ENCODE results near the gene PNMA5.
A peak's percentile ranks its signal among the peaks of the same experiment; 100 is the strongest.
"Not testable (repeated sequence)": the region's sequence is repeated elsewhere in the genome, so short reads cannot be mapped to it uniquely, and the experiment has no call there.

Gene PNMA5

DNA sequence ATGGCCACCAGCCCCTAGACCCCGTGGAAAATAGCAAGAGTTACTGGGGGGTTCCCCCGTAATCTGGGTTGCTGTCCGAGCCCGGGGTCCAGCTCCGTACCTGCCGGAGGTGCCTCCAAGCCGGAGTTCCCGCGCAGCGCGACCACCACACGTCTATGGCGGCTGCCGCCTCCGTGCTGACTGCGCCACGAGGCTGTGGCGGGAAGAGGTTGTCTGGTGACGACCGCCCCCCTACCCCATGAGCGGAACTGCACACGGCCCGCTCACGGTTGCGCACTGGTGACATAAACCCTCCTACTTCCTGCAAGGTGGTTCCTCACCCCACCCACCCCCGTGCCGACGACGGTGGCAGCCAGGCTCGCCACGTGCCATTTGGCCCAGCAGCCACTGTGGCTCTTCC lies at the start of gene PNMA5:
Gene PNMA5, minus strand, starts transcription at position 184 of the 400 bp plus-strand sequence. CDS start 2,518 bp downstream, outside the sequence.
- DNase-seq (ENCODE audit: low read depth in 2 of 2): no peak

DNA sequence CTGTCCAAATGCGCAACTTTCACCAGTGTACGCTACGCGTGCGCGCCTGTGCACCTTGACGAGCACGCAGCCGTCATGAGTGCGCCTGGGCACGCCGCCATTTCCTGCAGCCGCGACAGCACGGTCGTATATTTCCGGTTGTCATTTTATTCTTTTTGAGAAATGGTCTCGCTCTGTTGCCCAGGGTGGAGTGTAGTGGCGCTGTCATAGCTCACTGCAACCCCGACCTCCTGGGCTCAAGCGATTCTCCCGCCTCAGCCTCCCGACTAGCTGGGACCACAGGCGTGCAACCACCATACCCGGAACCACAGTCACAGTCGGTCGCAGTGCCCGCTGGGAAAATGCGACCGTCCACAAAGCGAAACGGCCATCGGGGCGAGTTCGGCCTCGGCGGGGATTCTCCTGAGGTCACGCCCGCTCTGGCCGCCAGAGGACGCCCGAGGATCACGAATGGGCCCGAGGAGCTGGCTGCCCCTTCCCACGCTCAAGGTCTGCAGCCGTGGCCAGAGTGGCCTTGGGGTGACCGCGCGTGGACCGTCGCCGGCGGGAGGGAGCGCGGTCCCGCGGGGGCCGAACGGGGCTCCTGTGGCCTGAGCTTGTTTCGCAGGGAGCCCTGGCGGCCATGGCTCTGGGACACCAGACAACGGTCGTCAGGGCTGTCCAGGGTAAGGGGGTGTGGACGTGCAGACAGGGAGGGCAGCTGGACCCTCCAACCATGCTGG lies 38.6 kb upstream of the PNMA5 start:
- DNase-seq (ENCODE audit: low read depth in 2 of 2): peak; percentile 10 to 33

GRCh38 chrX:153030801-153031200 lies 36.9 kb upstream of the PNMA5 start:
- no peak for DNase-seq (ENCODE audit: low read depth in 2 of 2)

DNA sequence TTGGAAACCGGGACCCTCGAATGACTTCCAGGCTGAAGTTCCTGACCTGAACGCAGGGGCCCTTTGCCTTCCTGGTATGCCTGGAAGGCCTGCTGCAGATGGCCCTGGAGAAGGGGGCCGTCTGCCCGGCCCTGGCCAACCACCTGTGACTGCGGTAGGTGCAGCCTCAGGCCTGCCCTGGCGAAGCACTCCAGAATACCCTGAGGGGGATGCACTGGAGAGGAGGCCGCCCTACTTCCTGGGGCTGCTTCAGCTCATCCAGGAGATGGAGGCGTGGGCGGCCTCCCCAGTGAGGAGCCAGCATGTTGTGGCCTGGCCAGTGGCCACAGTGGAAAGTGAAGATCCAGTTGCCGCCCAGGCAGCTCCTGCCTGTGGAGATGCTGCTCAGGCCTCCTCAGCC lies 36.0 kb upstream of the PNMA5 start:
- DNase-seq (ENCODE audit: low read depth in 2 of 2): no peak

GRCh38 chrX:153029162-153029561 lies 35.2 kb upstream of the PNMA5 start:
- no peak for DNase-seq (ENCODE audit: low read depth in 2 of 2)

DNA sequence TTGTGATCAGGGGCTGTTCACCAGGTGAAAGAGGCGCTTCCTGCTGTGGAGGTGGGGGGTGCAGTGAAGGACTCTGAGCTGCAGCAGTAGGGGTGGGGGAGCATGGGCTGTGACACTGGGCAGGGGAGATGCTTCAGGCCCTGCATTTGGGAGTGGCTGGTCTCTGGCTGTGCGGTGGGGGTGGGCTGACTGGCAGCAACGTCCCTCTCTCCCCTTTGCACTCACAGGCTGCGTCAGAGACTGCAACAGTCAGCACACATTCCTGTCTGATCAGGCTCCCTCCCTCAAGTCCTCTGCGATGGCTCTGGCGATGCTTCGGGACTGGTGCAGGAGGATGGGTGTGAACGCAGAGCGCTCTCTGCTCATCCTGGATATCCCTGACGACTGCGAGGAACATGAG lies 34.6 kb upstream of the PNMA5 start:
- not testable (repeated sequence) for DNase-seq (ENCODE audit: low read depth in 2 of 2)

DNA sequence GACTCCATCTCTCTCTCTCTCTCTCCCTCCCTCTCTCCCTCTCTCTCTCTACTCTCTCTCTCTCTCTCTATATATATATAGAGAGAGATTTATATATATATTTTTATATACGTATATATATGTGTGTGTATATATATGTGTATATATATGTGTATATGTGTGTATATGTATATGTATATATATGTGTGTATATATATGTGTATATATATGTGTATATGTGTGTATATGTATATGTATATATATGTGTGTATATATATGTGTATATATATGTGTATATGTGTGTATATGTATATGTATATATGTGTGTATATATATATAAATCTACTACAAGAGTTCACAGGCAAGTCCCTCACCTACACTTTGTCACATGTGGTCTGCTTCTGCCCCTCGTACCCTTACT lies 32.6 kb upstream of the PNMA5 start:
- DNase-seq (ENCODE audit: low read depth in 2 of 2): not testable (repeated sequence)

DNA sequence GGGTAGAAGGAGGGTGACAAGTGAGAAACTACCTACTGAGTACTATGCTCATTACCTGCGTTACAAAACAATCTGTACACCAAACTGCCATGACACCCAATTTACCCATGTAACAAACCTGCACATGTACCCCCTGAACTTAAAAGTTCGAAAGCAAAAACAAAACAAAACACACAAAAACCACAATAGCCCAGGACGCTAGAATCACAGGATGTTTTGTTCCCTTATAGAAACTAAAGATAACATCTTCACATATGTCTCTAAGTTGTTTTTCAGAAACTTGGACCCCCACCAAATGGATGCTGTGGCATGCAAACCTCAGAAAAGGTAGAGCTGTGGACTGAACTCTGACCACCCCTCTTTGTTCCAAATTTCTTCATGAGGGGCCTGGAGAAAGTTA lies 25.2 kb upstream of the PNMA5 start:
- no peak for DNase-seq (ENCODE audit: low read depth in 2 of 2)

DNA sequence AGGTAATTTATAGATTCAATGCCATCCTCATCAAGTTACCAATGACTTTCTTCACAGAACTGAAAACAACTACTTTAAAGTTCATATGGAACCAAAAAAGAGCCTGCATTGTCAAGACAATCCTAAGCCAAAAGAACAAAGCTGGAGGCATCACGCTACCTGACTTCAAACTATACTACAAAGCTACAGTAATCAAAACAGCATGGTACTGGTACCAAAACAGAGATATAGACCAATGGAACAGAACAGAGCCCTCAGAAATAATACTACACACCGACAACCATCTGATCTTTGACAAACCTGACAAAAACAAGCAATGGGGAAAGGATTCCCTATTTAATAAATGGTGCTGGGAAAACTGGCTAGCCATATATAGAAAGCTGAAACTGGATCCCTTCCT lies 23.3 kb upstream of the PNMA5 start:
- not testable (repeated sequence) for DNase-seq (ENCODE audit: low read depth in 2 of 2)

DNA sequence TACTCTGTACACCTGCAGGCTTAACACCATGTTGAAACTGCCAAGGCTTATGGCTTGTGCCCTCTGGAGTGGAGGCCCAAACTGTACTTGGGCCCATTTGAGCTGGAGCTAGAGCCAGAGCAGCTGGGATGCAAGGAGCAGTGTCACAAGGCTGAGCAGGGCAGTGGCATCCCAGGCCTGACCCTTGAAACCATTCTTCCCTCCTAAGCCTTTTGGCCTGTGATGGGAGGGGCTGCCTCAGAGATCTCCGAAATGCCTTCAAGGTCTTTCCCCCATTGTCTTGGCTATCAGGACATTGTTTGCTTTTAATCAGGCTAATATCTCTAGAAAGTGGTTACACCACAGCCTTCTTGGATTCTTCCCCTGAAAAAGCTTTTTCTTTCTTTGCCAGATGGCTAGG lies 10.9 kb upstream of the PNMA5 start:
- no peak for DNase-seq (ENCODE audit: low read depth in 2 of 2)

DNA sequence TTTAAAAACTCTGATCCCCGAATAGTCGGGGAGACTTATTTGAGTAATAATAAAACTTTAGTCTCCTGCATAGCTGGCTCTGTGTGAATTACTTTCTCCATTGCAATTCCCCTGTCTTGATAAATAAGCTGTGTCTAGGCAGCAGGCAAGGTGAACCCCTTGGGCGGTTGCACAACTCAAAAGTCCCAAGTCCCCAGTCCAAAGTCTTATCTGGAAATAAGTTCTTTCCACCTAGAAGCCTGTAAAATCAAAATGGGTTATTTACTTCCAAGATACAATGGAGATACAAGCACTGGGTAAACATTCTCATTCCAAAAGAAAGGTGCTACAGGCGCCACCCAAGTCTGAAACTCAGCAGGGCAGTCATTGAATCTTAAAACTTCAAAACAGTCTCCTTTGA lies 10.1 kb upstream of the PNMA5 start:
- no peak for DNase-seq (ENCODE audit: low read depth in 2 of 2)

DNA sequence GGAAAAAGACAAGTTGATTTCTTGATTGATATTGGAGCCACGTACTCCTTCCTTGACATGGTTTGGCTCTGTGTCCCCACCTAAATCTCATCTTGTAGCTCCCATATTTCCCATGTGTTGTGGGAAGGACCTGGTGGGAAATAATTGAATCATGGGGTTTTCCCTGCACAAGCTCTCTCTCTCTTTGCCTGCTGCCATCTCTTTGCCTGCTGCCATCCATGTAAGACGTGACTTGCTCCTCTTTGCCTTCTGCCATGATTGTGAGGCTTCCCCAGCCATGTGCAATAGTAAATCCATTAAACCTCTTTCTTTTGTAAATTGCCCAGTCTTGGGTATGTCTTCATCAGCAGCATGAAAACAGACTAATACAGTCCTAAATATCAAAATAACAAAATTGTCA lies 8.3 kb upstream of the PNMA5 start:
- not testable (repeated sequence) for DNase-seq (ENCODE audit: low read depth in 2 of 2)

DNA sequence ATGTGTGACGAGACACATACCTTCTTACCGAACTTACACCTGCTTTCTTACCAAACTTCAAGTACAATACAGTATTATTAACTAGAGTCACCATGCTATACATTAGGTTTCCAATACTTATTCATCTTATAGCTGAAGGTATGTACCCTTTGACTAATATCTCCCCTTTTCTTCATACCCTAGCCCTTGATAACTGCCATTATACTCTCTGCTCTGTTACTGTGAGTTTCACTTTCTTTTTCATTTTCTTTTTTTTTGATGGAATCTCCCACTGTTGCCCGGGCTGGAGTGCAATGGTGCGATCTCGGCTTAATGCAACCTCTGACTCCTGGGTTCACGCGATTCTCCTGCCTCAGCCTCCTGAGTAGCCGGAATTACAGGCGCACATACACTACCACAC lies 3.4 kb upstream of the PNMA5 start:
- no peak for DNase-seq (ENCODE audit: low read depth in 2 of 2)

DNA sequence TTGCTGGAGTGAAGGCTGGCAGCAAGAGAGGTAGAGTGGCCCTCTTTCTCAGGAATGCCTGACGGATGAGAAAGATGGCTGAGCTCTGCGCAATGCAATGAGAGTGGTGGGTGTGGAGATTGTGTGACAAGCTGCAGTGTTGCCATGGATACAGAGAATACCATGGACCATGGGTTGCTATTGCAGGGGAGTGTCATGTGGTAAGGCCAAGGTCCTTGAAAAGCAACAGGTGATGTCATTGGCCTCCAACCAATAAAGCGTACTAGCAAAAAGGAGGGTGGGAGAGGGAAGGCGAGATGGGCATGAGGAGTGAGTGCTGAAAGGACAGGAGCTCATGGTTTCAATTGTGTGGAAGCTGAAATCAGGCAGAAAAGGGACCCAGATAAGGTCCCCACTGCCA lies 1.8 kb downstream of the PNMA5 start:
- DNase-seq (ENCODE audit: low read depth in 2 of 2): no peak

- no peak for DNase-seq (ENCODE audit: low read depth in 2 of 2)
These were observed 2.8 kb downstream of the PNMA5 start for GRCh38 chrX:152991123-152991522.

DNA sequence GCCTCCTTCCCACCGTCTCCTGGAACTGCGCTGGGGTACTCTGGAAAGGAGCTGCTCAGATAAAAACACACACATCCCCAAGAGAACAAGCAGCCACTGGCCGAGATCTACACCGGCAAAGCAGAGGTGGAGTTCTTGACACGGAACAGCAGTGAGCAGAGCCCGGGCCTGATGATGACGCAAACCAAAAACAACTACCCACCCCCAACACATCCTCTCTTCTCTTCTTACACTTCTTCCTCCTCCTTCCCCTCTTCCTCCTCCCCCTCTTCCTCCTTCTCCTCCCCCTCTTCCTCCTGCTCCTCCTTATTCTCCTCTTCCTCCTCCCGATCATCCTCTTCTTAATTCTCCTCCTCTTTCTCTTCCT lies 4.6 kb downstream of the PNMA5 start:
- DNase-seq (ENCODE audit: low read depth in 2 of 2): no peak

- DNase-seq (ENCODE audit: low read depth in 2 of 2): no peak
These were observed 5.2 kb downstream of the PNMA5 start for GRCh38 chrX:152988536-152989291.

DNA sequence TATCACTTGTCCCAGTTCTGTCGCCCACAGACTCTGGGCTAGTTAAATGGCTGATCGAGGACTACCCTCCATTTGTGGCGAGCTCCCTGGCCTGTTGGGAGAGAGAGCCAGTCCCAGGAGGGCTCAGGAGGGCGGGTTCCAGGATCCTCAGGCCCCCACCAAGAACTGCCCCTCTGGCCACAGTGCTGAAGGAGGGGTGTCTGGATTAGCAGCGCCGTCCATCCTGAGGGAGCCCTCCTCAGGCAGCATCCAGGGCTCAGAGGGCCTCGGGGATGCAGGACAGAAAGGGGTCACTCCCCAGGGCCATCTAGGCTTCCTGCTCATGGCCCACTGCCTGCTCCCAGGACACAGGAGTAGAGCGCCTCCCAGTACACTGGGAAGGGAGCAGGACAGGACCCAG lies 6.1 kb downstream of the PNMA5 start:
- no peak for DNase-seq (ENCODE audit: low read depth in 2 of 2)

- not testable (repeated sequence) for DNase-seq (ENCODE audit: low read depth in 2 of 2)
These were observed 6.8 kb downstream of the PNMA5 start for GRCh38 chrX:152987156-152987555.

DNA sequence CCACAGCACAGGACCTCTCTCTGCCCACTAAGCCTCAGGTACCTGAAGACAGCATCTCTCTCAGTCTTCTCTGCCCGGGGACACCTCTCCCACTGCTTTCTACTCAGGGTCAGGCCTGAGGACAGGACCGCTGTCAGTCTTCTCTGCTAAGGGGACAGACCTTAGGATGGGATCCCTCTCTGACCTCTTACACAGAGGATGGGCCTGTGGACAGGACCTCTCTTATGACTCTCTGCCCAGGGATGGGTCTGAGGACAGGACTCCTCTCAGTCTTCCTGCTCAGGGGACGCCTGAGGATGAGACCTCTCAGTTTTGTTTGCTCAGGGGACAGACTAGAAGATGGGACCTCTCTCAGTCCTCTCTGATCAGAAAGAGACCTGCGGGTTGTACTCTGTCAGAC lies 8.5 kb downstream of the PNMA5 start:
- DNase-seq (ENCODE audit: low read depth in 2 of 2): not testable (repeated sequence)

GRCh38 chrX:152968193-152968592 lies 25.7 kb downstream of the PNMA5 start:
- no peak for DNase-seq (ENCODE audit: low read depth in 2 of 2)

DNA sequence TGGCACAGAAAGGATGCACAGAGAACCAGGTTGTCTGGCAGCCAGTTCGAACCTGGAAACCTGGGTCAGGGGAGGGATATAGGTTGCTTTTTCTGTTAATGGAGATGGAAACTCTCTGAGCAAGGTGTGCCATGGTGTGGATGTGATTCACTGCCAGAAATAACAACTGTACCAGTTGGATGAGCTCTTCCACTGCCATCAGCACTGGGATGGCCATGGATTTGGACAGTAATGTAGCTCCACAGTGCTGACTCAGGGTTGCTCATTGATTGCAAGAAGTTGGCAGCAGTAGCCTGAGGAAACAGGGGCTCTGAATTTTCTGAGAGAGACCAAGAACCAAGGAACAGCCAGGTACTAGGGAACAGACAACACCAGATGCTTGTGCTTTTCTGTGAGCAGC lies 33.8 kb downstream of the PNMA5 start:
- DNase-seq (ENCODE audit: low read depth in 2 of 2): no peak

- no peak for DNase-seq (ENCODE audit: low read depth in 2 of 2)
These were observed 34.3 kb downstream of the PNMA5 start for GRCh38 chrX:152959626-152960025.
